GM12872 (cell line): ENCODE data around the gene FCER2.

Source experiments
- TF ChIP-seq, protein P1 (sequence below): IDR thresholded peaks from 3 replicates; pipeline ENCODE4 v1.5.1; 2011; ENCODE audit warnings: low read depth, mild to moderate bottlenecking, low read length, moderate library complexity; ENCODE audit not compliant: insufficient read depth

The FCER2 gene

DNA sequence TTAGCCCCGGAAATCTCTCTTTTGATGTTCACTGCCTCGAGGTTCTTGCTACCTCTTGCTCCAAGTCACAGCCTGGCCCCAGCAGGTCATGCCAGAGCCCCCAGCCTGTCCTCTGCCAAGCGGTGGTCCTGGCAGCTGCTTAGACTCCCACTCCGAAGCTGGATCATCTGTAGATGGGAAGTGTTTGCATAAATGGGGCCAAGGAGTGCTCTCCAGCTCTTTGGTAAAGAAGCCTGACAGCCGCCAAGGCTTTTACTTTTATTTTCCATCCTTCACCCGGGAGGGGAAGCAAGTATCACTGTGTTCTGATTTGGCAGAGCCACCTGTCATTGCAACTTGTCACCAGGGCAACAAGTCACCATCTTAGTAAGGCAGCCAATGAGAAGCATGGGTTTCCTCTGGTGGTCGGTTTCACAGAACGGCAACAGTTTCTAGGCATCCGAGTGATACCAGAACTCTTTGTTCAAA, 43.7 kb downstream of the FCER2 start:
- TF ChIP-seq, protein P1, sequence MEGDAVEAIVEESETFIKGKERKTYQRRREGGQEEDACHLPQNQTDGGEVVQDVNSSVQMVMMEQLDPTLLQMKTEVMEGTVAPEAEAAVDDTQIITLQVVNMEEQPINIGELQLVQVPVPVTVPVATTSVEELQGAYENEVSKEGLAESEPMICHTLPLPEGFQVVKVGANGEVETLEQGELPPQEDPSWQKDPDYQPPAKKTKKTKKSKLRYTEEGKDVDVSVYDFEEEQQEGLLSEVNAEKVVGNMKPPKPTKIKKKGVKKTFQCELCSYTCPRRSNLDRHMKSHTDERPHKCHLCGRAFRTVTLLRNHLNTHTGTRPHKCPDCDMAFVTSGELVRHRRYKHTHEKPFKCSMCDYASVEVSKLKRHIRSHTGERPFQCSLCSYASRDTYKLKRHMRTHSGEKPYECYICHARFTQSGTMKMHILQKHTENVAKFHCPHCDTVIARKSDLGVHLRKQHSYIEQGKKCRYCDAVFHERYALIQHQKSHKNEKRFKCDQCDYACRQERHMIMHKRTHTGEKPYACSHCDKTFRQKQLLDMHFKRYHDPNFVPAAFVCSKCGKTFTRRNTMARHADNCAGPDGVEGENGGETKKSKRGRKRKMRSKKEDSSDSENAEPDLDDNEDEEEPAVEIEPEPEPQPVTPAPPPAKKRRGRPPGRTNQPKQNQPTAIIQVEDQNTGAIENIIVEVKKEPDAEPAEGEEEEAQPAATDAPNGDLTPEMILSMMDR, result no peak

DNA sequence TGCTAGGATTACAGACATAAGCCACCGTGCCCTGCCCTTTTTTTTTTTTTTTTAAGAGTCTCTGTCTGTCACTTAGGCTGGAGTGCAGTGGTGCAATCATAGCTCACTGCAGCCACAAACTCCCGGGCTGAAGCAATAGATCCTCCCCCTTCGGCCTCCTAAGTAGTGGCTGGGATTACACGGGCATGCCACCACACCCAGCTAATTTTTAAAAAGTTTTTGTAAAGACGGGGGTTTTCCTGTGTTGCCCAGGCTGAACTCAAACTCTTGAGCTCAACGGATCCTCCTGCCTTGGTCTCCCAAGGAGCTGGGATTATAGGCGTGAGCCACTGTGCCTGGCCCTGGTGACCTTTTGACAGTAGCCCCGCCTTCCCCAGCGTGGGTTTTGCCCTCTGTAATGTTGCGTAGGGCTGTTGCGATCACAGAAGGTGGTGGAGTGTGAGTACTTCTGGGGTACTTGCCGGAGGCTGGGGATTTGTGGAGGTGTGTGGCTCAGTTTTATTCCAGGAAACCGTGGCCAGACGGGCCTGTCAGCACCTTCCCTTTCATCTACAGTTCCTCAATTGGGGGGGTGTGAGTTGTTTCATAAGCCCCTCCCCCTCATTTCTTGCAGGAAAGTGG, 44.7 kb downstream of the FCER2 start:
- TF ChIP-seq, protein P1, result no peak

DNA sequence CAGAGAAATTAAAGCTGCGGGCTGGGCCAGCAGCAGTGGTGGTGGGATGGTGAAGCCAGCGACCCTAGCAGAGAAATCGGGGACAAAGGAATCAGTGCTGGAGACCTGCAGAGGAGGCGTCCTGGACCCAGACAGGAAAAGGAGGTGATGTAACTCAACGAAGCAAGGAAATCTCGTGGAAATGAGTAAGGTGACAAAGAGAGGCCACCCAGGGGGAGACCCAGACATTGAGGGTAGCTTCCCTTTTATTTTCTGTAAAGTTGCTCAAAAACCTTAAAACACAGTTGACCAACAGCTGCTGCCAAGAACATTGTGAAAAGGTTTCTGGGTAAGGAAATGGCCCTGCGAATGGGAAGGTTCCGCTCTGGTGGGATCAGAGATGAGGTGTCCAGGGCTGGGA, 46.4 kb downstream of the FCER2 start:
- TF ChIP-seq, protein P1, result no peak

GRCh38 chr19:7654401-7654800, 47.5 kb downstream of the FCER2 start:
- TF ChIP-seq, protein P1, result no peak

DNA sequence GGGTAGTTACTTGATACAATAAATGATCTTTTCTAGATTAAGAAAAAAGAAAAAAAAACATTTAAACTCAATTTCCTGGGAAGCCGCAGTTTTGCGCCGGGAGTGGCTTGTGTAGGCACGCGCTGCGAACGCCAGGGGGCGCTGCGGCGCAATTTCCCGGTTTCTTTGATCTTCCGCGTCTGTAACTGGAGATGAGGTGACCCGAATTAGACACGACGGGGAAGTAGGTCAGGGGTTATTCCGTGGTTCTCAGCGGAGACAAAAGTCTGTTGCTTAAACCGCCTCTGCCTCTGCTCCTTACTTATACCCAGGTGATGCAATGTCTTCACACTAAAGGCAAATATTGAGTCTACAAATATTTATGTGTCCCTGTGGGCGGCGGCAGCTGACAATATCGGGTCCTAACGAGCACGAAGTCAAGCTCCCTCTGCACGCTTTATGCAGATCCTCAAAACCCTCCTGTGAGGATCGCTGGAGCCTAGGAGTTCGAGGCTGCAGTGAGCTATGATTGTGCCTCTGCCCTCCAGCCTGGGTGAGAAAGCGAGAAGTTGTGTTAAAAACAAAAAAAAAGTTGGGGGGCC, 49.8 kb downstream of the FCER2 start:
- TF ChIP-seq, protein P1, result peak; percentile 92

DNA sequence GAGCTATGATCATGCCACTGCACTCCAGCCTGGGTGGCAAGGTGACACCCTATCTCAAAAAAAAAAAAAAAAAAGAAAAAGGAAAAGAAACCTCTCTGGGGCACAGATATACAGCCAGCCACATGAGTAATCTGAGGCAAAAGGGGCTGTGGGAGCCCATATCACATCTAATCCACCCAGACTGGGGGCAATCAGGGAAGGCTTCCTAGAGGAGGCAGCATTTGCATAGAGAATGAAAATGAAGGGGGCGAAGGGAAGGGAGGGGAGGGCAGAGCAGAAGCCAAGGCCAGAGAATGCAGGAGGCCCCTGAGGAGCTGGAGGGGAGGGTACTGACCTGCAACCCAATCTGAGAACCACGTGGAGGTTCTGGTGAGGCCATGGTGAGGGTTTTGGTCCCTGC, 51.8 kb downstream of the FCER2 start:
- TF ChIP-seq, protein P1, result no peak

- TF ChIP-seq, protein P1, result no peak
Measured at GRCh38 chr19:7648265-7649014, 53.5 kb downstream of the FCER2 start.
